ENCODE results near the gene EDC3.

The EDC3 gene

DNA sequence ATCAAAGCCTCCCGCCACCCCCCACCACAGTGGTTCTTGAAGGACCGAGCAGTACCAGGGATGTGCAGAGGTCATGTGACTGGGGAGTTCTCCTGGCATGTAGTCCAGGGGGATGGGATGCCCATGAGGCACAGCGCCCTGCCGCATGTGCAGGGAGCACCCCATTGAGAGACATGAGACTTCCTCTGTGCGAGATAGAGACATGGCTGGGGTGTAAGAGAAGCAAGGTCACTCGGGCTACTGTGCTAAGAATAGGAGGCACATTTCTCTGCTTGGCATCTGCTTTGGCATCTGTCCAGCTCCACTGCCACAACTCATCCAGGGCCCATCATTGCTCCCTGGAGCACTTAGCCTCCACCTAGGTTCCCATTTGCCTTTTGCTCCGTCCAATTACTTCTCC lies 31.9 kb upstream of the EDC3 start:
- in situ Hi-C loops (cut with HindIII; ENCODE audit: low sequenced_read_pairs) = no loop called here

DNA sequence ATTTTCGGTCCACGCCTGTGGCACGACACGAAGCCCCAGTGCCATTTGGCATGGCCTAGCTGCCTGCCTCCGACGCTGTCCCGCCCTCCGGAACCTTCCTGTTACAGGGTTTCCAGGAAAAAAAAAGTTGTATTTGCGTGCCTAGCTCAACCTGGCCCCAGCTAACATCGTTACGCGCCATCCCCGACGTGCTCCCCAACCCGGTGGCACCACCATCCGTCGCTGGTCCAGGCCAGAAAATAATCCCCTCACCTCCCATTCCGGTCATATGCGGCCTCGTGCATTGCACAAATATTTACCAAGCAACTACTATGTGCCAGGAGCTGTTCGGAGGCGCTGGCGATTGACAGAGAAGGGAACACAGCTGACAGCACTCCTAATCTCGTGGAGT lies 30.9 kb upstream of the EDC3 start:
- TF ChIP-seq, protein P1, sequence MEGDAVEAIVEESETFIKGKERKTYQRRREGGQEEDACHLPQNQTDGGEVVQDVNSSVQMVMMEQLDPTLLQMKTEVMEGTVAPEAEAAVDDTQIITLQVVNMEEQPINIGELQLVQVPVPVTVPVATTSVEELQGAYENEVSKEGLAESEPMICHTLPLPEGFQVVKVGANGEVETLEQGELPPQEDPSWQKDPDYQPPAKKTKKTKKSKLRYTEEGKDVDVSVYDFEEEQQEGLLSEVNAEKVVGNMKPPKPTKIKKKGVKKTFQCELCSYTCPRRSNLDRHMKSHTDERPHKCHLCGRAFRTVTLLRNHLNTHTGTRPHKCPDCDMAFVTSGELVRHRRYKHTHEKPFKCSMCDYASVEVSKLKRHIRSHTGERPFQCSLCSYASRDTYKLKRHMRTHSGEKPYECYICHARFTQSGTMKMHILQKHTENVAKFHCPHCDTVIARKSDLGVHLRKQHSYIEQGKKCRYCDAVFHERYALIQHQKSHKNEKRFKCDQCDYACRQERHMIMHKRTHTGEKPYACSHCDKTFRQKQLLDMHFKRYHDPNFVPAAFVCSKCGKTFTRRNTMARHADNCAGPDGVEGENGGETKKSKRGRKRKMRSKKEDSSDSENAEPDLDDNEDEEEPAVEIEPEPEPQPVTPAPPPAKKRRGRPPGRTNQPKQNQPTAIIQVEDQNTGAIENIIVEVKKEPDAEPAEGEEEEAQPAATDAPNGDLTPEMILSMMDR (IDR thresholded peaks at IDR 0.05; ENCODE audit: low read depth, low read length, missing control alignments) = no peak
- peak overlapping the region; percentile 35 for H3K4me3 ChIP-seq (ENCODE audit: low read depth, low read length)
- in situ Hi-C loops (cut with HindIII; ENCODE audit: low sequenced_read_pairs) = no loop called here
- DNase-seq (ENCODE audit: low read depth) = no peak

More for the DNA sequence above, 31.9 kb upstream of the EDC3 start:
- TF ChIP-seq, protein P1 (IDR thresholded peaks at IDR 0.05; ENCODE audit: low read depth, low read length, missing control alignments) = no peak
- no peak overlapping the region for H3K4me3 ChIP-seq (ENCODE audit: low read depth, low read length)
- DNase-seq (ENCODE audit: low read depth) = no peak

DNA sequence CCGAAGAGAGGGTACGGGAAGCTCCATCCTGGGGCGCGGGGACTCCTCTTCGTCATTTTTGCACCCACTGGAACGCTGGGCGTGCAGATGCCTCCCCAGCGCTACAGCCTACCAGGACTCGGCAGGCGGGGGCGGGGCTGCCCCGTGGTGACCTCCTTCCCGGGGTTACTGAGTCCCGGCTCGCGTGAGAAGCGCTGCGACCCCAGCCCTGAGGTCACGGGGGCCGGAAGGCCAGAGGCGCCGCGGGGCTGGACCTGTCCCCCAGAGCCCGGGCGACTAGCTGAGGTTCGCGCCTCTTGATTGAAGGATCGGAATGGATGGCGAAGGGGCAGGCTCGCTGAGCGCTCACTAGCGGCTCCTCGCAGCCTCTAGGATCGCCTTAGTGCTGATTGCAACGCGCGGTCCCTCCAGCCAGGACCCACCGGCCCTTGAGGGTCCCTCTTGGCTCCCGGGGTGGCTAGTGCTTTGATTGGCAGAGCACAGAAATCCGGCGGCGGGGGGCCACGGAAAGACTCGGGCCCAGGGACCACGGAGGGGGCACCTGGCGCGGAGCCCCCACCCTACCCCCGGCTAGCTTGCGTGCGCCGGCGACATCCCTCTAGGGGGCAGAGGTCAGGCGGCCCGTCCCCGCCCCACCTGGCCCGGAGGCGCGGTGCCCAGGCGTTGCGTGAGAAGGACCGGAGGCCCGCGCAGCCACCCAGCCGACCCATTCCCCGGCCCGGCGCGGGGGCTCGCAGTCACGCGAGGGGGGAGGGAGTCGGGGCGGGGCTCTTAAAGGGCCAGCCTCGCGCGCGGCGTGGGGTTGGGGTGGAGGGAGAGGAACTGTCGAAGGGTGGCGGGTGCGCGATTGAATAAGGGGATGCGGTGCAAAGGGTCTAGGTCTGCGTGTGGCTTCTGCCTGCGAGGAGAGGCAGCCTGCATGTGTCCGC lies 30.3 kb upstream of the EDC3 start:
- H3K4me3 ChIP-seq (ENCODE audit: low read depth, low read length) = peak overlapping the region; percentile 35
- in situ Hi-C loops (cut with HindIII; ENCODE audit: low sequenced_read_pairs) = no loop called here
- TF ChIP-seq, protein P1 (IDR thresholded peaks at IDR 0.05; ENCODE audit: low read depth, low read length, missing control alignments) = no peak
- DNase-seq (ENCODE audit: low read depth) = no peak

DNA sequence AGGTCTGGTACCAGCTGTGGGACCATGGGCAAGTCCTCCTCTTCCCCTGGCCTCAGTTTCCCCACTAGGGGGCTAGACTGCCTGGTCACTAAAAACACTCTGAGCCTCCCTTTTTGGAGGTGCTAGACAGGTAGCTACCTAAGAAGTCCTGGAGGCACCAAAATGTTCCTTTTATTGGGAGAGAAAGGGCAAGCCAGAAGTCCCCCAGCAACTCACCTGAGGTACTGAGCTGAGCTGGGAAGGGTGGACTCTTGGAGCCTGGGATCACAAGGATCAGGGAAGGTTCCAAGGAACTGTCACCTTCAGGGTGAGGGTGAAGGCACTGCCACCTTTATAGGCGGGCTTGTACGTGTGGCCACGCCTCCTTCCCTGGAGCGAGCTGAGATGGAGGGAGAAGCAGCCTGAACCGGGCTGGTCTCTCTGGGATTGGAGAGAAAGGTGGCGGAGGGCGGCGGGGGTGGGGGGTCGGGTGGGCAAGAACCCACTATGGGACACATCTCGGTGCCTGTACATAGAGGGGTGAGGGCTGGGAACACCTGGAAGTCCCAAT lies 29.5 kb upstream of the EDC3 start, which contains the start of gene CYP1A1:
CYP1A1 (minus strand) TSS at position 304 of the 550 bp plus-strand sequence. CDS start 2,431 bp downstream, outside the sequence.
- DNase-seq (ENCODE audit: low read depth) = no peak
- H3K4me3 ChIP-seq (ENCODE audit: low read depth, low read length) = peak within 1 kb of the TSS; percentile 35

DNA sequence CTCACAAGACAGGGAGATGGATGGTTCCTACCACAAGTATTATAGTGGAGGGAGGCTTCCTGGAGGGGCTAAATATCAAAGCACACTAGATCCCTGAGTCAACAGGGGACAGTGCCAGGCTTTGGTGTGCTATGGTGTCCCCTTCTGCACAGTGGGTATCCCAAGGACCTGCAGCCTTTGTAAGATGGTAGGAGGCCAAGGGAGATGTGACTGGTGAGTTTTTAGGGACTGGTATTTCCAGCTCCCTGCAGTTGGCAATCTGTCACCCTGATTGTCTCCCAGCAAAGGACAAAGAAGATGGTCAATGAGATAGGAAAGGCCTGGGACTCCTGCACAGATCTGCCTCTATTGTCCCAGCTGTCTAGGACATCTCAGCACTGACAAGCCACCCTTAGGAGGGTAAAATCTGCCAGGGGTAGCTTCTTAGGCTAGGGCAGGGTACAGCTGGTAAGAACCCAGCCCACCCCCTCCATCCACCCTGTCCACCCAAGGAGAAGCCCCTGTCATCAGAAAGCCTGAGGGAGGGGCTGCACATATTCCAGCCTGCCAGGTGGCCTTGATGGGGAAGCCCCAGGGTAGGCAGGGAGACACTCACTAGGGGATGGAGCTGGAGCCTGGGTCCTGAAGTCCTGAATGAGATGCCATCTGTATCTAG lies 28.9 kb upstream of the EDC3 start:
- no peak for DNase-seq (ENCODE audit: low read depth)
- in situ Hi-C loops (cut with HindIII; ENCODE audit: low sequenced_read_pairs) = no loop called here
- TF ChIP-seq, protein P1 (IDR thresholded peaks at IDR 0.05; ENCODE audit: low read depth, low read length, missing control alignments) = no peak
- no peak overlapping the region for H3K4me3 ChIP-seq (ENCODE audit: low read depth, low read length)

More for the DNA sequence above, 29.5 kb upstream of the EDC3 start, which contains the start of gene CYP1A1:
- in situ Hi-C loops (cut with HindIII; ENCODE audit: low sequenced_read_pairs) = no loop called here
- TF ChIP-seq, protein P1 (IDR thresholded peaks at IDR 0.05; ENCODE audit: low read depth, low read length, missing control alignments) = no peak

DNA sequence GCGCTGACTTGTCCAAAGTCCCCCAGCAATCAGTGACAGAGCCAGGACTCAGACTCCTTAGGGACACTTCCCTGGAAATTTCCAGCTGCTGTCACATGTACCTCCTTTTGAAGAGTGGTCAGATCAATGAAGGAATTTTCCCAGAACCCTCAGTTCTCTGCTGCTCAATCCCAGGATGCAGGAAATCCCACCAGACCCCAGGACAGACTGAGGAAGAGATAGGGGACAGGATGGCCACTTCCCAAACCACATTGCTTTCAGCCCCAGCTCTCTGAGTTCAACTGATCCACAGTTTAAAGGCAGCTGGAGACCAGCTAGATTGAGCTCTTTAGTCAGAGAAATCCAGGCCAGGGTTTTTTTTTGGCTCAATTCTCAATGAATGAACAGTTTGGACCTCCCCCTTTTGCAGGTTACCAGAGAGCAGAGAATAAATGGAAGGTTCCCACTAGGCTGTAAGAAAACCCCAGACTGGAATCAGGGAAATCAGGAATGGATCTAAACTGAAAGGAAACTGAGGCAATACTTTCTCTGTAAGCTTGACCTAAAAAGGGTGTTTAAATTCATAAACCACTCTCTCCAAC lies 28.0 kb upstream of the EDC3 start:
- DNase-seq (ENCODE audit: low read depth) = peak; percentile 15
- in situ Hi-C loops (cut with HindIII; ENCODE audit: low sequenced_read_pairs) = no loop called here
- no peak overlapping the region for H3K4me3 ChIP-seq (ENCODE audit: low read depth, low read length)
- TF ChIP-seq, protein P1 (IDR thresholded peaks at IDR 0.05; ENCODE audit: low read depth, low read length, missing control alignments) = no peak

All from astrocyte of the cerebellum (primary cell).